Esophagus mucosa (tissue), 1 donor: ENCODE results near the gene RPS8. TPM values are rescaled to one million over a fixed set of nuclear protein-coding genes. Genes with fewer than 3 reads are reported as not detected.
"Not testable (repeated sequence)": the region's sequence is repeated elsewhere in the genome, so short reads cannot be mapped to it uniquely, and the experiment has no call there.

ENCODE experiments used
- ATAC-seq: fragments of 200-7000 bp; cut with Tn5 transposase; one replicate; pipeline ENCODE4 v1.9.1; 2020
- total RNA-seq: library from RNA; stranded (reverse); gene quantifications from one replicate; pipeline ENCODE4 v1.2.4, GENCODE V29; 2023
- donor health status: DM: yes; HTN: yes; CAD: no.

The RPS8 gene
- total RNA-seq, 1 donor from 2014 or later = 2,198 TPM

DNA sequence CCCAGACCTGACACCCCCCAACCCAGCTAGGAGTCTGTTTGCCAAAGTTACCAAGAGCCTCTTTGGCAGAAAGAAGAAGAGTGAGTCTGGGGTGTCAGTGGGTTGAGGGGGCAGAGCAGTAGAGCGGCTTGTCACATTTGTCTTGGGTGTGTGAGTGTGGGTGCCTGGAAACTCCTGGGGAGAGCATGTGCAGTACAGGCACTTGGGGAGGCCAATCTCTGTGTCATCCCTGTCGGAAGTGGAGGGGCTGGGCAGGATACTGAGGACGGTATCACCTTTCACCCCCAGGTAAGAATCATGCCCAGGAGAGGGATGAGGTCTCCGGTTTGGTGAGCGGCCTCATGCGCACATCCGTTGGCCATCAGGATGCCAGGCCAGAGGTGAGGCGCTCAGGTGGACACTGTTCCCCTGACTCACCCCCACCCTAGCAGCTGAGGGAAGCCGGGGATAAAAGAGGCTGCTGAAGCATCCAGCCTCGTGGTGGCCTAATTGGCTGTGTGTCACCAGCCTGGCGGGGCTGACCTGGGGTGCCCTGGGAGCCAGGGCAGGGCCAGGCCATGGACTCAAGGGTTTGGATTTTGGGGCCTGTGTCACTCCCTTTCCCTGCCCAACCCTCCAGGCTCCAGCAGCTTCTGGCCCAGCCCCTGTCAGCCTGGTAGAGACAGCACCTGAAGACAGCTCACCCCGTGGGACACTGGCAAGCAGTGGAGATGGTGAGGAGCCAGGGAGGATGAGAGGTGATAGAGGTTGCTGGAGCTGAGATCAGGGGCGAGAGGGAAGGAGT is 28.2 kb downstream of the RPS8 start:
- peak; percentile 3 for ATAC-seq

DNA sequence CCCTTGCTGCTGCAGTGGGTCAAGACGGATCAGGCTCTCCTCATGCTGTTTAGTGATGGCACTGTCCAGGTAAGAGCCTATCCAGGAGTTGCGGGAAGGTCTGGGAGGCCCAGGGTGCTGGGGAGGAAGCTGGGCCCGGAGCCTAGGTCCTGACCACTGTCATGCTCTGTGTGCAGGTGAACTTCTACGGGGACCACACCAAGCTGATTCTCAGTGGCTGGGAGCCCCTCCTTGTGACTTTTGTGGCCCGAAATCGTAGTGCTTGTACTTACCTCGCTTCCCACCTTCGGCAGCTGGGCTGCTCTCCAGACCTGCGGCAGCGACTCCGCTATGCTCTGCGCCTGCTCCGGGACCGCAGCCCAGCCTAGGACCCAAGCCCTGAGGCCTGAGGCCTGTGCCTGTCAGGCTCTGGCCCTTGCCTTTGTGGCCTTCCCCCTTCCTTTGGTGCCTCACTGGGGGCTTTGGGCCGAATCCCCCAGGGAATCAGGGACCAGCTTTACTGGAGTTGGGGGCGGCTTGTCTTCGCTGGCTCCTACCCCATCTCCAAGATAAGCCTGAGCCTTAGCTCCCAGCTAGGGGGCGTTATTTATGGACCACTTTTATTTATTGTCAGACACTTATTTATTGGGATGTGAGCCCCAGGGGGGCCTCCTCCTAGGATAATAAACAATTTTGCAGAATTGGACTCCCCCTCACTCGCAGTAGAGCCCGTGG is 30.1 kb downstream of the RPS8 start:
- ATAC-seq = no peak

DNA sequence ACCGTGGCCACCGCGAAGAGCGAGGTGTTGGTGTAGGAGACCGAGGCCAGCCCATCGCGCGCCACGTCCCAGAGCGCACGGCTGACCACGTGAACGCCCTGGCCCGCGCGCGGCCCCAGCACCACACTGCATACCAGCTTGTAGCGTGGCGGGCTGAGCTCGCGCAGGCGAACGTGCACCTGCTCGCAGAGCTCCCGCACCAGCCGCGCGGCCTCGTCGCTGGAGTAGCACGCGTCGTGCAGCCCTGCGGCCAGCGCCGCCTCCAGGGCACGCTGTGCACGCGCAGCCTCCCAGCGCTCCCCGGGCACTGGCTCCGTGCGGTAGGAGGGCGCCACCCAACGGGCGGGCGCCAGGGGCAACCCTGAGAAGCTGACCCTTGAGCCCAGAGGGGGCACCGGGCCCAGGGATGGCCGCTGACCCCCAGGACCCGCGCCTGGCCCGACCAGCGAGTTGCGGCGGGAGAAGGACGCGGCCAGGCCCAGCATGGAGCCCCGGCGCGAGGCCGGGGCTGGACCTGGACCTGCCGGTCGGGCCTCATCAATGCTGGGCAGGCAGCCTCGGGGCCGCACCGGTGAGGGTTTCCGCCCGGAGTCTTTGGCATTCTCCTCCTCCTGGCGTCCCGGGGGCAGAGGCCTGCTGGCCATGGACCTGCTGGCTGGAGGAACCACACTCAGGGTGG is 30.8 kb downstream of the RPS8 start:
- ATAC-seq = no peak

DNA sequence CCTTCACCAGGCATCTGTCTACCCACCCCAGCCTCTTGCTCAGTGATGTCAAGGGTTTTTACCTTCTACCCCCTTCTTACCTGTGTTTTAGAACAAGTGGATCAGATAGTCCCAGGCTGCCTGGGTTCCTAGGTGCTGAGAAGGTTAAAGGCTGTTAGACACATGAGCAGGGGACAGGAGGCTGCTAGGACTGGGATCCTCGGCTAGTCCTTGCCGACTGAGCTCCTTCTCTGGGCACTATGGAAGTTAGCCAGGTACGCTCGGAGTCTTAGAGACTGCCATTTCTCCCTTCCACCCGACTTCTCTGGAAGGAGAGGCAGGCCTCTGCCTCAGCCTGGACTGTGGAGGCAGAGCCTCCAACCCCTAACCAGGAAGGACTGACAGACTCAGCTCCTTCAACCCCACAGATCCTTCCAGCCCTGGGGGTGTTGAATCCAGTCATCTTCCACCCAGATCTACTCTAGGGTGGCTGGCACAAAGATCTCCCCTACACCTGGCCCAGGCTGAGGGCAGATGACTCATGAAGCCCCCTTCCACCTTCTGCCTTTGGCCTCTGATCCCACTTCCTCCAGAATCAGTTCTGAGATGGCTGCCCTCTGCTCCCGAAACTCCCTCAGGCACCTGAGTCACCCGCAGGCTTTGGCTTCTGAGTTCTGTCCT is 31.5 kb downstream of the RPS8 start, which contains the start of gene DYNLT4:
DYNLT4 (minus strand) TSS at position 648 of the 660 bp plus-strand sequence. CDS start 683 bp downstream, outside the sequence.
- ATAC-seq = no peak

DNA sequence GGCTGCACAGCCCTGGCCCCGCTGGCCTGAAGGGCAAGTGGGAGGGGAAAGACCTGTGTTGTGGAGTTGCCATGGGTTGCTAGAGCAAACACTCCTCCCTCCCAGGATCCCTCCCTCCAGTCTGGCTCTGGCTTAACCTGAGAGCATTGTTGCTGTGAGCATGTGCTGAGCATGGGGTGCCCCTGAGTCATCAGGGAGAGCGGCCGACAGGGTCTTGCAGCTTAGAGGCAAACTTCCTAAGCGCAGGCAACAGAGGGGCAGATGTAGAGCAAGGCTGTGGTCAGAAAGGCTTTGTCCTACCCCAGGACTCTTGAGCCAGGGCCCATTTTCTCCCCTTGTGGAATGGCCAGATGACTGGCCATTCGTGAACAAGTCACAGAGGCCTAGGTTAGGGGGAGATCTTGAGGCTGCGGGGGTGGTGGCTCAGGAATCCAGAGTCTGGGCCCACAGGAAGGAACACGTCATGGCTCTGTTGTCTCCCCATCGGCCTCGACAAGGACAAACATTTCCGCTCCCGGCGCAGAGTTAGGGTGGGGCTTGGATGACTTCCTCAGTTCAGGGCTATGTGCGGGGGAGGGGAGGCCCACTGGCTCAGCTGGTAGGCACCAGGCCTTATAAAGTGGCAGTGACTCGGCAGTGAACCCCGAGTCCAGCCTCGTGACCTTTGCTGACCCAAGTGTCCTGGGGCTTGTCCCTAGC is 32.2 kb downstream of the RPS8 start:
- ATAC-seq = peak; percentile 83

DNA sequence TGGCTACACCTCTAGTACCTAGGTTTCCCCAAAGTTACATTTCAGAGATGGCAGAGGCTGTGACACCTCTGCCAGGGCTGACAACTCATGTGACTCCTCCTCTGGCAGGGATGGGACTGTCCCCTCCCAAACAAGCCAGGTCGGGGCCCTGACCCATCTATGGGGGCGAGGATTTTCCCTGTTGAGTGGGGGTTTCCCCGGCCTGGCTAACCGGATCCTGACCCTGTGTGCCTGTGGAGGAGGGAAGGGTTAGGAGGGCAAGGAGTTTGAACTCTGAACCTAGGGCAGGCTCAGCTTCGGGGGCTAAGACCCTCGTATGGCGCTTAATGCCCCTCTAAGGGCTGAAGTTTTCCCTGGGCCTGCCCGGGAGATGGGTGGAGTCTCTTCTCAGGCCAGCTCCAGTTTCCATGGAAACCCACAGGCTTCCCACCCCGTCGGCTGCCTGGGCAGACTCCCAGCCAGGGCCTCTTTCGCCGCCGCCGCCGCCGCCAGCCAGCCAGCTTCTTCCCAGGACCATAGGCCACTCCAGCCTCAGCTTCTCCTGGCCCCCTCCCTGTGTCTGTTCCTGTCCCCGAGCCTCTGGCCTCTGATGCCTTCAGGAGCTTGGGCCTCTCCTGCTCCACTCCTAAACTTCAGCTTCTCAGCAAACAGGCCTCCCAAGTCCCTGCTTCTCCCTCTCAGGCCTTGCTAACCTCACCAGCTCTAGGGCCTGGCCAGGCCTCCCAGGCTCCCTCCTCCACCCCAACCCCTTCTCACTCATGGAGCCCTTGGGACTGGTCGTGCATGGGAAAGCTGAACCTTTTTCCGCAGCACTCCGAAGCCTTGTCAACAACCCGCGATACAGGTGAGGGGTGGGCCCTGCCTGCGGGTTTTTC is 33.0 kb downstream of the RPS8 start, which contains the start of gene BTBD19:
BTBD19 (plus strand) TSS at position 461 of the 875 bp plus-strand sequence; CDS start at position 759, 298 bp downstream.
- peak; percentile 23 for ATAC-seq

DNA sequence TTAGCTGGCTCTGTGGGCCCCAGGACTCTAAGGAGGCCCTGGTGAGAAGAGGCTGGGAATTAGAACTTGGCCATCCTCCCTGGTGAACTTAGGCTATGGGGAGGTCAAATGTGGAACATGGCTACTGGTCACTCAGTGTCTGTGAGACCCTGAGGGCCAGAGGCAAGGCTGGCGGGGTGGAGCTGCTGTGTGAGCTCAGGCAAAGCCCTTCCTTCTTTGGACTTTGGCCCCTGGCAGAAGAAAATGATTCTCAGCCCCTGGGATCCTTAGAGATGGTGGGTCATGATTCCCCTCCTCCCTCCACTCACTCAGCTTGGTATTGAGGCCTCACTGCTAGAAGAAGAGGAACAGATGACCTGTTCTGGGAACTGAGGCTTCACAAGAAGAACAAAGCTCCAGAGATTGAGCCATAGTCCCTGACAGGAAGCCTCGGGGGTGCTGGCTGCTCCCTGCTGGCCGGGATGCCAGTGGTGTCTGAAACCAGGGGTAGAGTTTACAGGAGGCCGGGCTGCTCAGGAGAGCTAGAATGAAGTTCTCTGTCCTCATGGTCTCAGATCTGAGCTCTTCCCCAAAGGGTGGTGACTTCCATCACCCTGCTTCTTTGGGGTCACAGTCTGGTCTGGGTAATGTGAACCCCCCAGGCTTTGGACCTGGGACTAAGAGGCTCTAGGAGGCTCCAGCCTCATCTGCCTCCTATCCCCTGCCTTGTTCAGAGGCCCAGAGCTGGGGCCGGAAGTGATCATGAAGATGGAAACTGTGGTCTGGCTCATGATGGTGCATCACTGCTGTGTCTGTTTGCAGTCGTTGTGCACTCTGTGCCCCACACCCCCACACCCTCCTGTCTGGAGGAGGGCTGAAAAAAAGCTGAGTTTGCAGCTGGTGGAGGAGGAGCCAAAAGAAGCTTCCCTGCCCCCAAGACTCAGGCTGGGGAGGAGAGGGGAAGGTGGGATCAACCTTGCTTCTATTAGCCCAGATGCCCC is 33.9 kb downstream of the RPS8 start:
- no peak for ATAC-seq

DNA sequence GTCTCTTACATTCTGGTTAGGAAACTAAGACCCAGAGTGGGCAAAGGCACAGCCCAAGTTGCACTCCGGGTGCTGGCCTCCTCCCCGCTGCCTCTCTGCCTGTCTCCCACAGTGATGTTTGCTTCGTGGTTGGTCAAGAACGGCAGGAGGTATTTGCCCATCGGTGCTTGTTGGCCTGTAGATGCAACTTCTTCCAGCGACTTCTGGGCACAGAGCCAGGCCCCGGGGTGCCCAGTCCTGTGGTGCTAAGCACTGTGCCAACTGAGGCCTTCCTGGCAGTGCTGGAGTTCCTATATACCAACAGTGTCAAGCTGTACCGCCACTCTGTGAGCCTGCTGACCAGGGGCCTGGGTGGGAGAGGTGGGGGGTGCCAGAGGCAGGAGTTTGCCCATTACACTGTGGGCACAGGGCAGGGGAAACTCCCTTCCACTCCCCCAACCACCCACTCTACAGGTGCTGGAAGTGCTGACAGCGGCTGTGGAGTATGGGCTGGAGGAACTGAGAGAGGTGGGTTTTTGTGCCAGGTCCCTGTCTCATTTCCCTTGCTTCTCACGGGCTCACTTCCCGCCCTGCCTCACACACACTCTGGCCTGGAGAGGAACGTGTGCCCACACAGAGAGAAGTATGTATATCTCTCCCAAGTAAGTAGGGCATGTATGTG is 34.9 kb downstream of the RPS8 start:
- ATAC-seq = no peak

DNA sequence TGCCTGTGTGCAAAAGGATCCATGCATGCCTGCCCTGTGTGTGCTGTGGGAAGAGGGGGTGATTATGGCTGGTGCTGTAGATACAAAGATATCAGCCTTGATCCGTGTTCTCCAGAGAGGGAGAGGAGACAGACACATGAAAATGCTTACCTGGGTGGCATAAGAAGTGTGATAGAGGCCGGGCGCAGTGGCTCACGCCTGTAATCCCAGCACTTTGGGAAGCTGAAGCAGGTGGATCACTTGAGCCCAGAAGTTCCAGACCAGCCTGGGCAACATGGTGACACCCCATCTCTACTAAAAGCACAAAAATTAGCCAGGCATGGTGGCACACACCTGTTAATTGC is 35.4 kb downstream of the RPS8 start:
- ATAC-seq = not testable (repeated sequence)

DNA sequence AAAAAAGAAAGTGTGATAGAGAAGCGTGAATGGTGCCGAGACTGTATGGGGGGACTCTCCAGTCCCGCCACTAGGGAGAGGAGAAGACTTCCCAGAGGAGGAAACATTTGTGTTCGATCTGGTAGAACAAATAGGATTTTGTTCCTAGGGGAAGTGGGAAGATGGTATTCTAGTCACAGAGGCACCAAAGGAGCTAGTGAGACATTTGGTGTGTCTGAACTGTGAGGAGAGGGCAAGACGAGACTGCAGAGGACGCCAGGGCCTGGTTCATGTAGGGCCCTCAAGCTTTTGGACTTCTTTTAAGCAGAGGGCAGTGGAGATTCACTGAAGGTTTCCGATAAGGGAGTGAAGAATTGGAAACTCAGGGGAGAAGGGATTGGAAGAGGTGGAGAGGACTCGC is 35.9 kb downstream of the RPS8 start:
- no peak for ATAC-seq

DNA sequence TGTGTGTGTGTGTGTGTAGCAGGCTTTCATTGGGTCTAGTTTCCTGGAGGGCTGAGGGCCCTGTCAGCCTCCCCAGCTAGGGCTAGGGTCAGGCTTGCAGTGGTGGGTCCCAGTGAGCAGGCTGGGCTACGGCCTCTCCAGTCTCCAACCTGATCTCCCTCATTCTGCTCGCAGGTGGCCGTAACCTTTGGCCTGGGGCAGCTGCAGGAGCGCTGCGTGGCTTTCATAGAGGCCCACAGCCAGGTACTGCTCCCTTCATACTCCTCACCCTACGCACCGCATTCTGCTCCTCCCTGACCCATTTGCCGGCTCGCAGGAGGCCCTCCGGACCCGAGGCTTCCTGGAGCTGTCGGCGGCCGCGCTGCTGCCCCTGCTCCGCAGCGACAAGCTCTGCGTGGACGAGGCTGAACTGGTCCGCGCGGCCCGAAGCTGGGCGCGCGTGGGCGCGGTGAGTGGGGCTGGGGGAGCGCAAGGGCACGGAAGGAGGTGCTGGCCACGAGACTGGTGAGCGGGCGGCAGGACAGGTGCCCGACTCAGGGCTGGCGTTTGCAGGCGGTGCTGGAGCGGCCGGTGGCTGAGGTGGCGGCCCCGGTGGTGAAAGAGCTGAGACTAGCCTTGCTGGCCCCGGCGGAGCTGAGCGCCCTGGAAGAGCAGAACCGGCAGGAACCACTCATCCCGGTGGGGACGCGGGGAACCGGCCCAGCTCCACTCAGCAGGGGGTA is 37.6 kb downstream of the RPS8 start:
- no peak for ATAC-seq

DNA sequence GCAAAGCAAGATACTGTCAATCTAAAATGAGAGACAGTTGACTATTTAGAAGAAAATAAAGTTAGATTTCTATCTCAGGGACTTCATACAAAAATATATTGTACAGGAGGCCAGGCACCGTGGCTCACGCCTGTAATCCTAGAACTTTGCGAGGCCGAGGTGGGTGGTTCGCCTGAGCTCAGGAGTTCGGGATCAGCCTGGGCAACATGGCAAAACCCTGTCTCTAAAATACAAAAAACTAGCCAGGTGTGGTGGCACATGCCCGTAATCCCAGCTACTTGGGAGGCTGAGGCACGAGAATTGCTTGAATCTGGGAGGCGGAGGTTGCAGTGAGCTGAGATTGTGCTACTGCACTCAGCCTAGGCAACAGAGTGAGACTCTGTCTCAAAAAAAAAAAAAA is 40.6 kb downstream of the RPS8 start:
- ATAC-seq = not testable (repeated sequence)

DNA sequence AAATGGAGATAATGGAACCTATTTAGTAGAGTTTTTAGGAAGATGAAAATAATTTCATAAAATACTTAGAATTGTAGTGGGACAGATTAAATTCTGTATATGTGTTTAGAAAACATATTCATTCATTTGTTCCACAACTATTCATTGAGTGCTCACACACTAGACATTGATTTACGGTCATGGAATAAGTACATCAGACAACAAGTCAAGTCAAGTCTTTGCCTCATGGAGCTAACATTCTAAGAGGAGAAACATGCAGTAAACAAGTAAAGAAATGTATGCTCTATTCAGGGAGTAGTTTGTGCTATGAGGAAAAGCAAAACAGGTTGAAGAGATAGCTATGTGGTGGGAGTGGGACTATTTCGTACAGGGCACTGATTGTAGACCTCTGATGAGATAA is 42.0 kb downstream of the RPS8 start:
- no peak for ATAC-seq

DNA sequence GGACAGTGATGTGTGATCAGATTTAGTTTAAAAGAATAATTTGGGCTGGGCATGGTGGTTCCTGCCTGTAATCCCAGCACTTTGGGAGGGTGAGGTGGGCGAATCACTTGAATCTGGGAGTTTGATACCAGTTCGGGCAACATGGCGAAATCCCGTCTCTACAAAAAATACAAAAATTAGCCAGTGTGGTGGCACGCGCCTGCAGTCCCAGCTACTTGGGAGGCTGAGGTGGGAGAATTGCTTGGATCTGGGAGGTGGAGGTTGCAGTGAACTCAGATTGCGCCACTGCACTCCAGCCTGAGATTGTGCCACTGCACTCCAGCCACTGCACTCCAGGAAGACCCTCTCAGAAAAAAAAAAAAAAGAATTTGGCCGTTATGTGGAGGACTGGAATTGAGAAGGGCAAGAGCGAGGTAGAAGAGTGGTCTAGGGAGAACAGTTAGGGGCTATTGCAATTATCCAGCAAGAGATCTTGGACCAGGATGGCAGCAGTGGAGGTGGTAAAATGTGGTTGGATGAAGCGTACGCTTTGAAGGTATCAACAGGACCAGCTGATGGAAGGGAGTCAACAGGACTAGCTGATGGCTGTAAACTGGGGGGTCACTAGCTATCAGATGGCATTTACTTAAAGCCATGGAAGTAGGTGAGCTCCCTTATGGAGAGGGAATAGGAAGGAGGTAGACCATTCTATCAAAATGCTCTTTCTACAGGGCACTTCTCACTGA is 42.6 kb downstream of the RPS8 start:
- ATAC-seq = no peak

DNA sequence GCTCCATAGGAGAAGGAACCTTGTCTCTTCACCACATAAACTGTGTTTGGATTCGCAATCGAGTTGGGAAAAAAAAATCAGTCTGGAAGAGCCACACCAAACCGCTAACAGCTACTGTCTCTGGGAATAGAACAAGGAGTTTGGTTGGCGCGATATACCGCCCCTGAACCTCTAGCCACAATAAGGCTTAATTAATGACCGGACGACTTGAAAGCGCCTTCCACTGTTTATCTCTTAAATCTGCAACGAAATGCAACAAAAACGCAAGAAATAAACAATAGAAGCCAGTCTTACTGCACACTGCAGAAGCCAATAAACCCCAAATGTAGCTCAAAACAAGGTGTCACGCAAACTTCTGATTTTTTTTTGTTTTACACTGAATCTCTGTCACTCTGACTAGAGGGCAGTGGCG is 43.9 kb downstream of the RPS8 start:
- no peak for ATAC-seq

DNA sequence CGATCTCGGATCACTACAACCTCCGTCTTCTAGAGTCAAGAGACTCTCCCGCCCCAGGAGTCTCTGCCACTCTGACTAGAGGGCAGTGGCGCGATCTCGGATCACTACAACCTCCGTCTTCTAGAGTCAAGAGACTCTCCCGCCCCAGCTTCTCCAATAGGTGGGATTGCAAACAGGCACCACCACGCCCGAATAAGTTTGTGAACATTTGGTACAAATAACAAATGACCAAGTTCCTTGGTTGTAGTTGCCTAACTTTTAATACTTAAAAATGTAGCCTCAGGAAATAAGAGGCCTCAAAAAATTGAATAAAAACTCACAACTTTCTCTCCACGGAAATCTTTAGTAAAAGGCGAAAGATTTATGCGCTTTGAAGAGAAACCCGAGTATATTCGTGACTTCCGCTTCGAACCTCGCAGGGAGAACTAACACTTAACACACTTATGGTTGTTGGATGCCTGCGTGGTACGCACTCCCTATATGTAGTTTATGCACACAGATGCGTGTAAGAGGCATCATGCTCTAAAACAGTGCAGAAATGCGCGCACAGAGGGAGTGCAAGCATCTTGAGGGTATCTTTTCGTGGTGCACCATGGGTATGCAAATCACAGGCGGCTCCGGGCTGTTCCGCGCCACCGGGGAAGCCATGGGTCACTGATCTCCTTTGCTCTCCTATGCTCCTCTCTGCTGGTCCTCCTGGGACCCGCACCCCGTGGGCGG is 44.4 kb downstream of the RPS8 start:
- peak; percentile 69 for ATAC-seq
